IPS-NIHi7 (cell line): ENCODE measurements around the gene GM2A.
A peak's percentile ranks its signal among the peaks of the same experiment; 100 is the strongest.
"Not testable (repeated sequence)": the region's sequence is repeated elsewhere in the genome, so short reads cannot be mapped to it uniquely, and the experiment has no call there.

Experiments used
- DNase-seq: peaks from one replicate; pipeline ENCODE4 v3.0.0; 2012; ENCODE audit warnings: mixed read lengths; ENCODE audit errors: extremely low spot score

Gene GM2A

GRCh38 chr5:151253605-151253950 is 593 bp downstream of the GM2A start:
- no peak for DNase-seq

- no peak for DNase-seq
Measured at GRCh38 chr5:151254556-151254955, 1.6 kb downstream of the GM2A start.

GRCh38 chr5:151254990-151255389 is 2.0 kb downstream of the GM2A start:
- not testable (repeated sequence) for DNase-seq

- DNase-seq = no peak
Measured at GRCh38 chr5:151255621-151256286, 2.8 kb downstream of the GM2A start.

GRCh38 chr5:151257731-151258181 is 4.8 kb downstream of the GM2A start:
- DNase-seq = no peak

GRCh38 chr5:151258201-151258611 is 5.2 kb downstream of the GM2A start:
- no peak for DNase-seq

- DNase-seq = no peak
Measured at GRCh38 chr5:151258816-151259215, 5.8 kb downstream of the GM2A start.

GRCh38 chr5:151259931-151260330 is 6.9 kb downstream of the GM2A start:
- no peak for DNase-seq

- no peak for DNase-seq
Measured at GRCh38 chr5:151262532-151262931, 9.5 kb downstream of the GM2A start.

GRCh38 chr5:151264113-151264512 is 11.1 kb downstream of the GM2A start:
- DNase-seq = peak; percentile 24

GRCh38 chr5:151267491-151268260 is 14.7 kb downstream of the GM2A start:
- DNase-seq = no peak

GRCh38 chr5:151270599-151270998 is 17.6 kb downstream of the GM2A start:
- no peak for DNase-seq

- no peak for DNase-seq
Measured at GRCh38 chr5:151271336-151271735, 18.4 kb downstream of the GM2A start.

- no peak for DNase-seq
Measured at GRCh38 chr5:151274666-151275065, 21.7 kb downstream of the GM2A start.

- DNase-seq = no peak
Measured at GRCh38 chr5:151275803-151276202, 22.8 kb downstream of the GM2A start.

GRCh38 chr5:151278845-151279244 is 25.9 kb downstream of the GM2A start:
- no peak for DNase-seq

GRCh38 chr5:151280443-151280842 is 27.5 kb downstream of the GM2A start:
- DNase-seq = no peak

GRCh38 chr5:151281001-151281639 is 28.1 kb downstream of the GM2A start:
- DNase-seq = no peak

- DNase-seq = no peak
Measured at GRCh38 chr5:151283120-151283825, 30.3 kb downstream of the GM2A start.

- peak; percentile 54 for DNase-seq
Measured at GRCh38 chr5:151284392-151284967, 31.5 kb downstream of the GM2A start.

GRCh38 chr5:151285683-151286082 is 32.7 kb downstream of the GM2A start:
- no peak for DNase-seq

GRCh38 chr5:151286246-151286645 is 33.3 kb downstream of the GM2A start:
- no peak for DNase-seq
